GM12878 (cell line): Measurements from ENCODE around the gene PGAM2. TPM values are rescaled to one million over a fixed set of nuclear protein-coding genes. Genes with fewer than 3 reads are reported as not detected.
A peak's percentile ranks its signal among the peaks of the same experiment; 100 is the strongest.

ENCODE experiments used
- BHLHE40 ChIP-seq, 2 experiments: fragments of 450-650 bp in 1 of 2; IDR thresholded peaks; 2 replicates each; pipeline ENCODE4 v1.6.1; 2011 to 2017; ENCODE audit warnings: low read depth in 2 of 2, borderline replicate concordance in 1 of 2, improper control_type of control experiment in 1 of 2, low read length in 1 of 2, mild to moderate bottlenecking in 1 of 2
- CHD2 ChIP-seq: IDR thresholded peaks from 2 replicates; pipeline ENCODE4 v1.6.1; 2011; ENCODE audit warnings: low read depth, low read length, improper control_type of control experiment, borderline replicate concordance
- EGR1 ChIP-seq, 2 experiments: IDR thresholded peaks; 1 replicate in 1 of 2; 2 replicates in 1 of 2; pipeline ENCODE4 v1.6.1; 2011 to 2012; ENCODE audit warnings: low read depth in 2 of 2, low read length in 2 of 2, borderline replicate concordance in 1 of 2, mild to moderate bottlenecking in 1 of 2, moderate library complexity in 1 of 2
- GABPA ChIP-seq: IDR thresholded peaks from 2 replicates; pipeline ENCODE4 v1.6.1; 2014; ENCODE audit warnings: antibody characterized with exemption, low read depth, mild to moderate bottlenecking, inconsistent platforms
- HCFC1 ChIP-seq: fragments of 150-350 bp; IDR thresholded peaks from 2 replicates; pipeline ENCODE4 v1.6.1; 2014; ENCODE audit warnings: low read length
- NBN ChIP-seq: fragments of 450-650 bp; IDR thresholded peaks from 2 replicates; pipeline ENCODE4 v1.6.1; 2016
- NRF1 ChIP-seq: conservative IDR thresholded peaks from 2 replicates; pipeline ENCODE4 v1.6.1; 2011; ENCODE audit warnings: mild to moderate bottlenecking, low read depth, low read length, improper control_type of control experiment
- PAX5 ChIP-seq: IDR thresholded peaks from 2 replicates; pipeline ENCODE4 v1.6.1; 2011; ENCODE audit warnings: low read depth, low read length, borderline replicate concordance
- RELA ChIP-seq: fragments of 450-650 bp; IDR thresholded peaks from 2 replicates; pipeline ENCODE4 v1.8.0; 2014; ENCODE audit warnings: borderline replicate concordance; ENCODE audit not compliant: partially characterized antibody
- SMAD5 ChIP-seq: IDR thresholded peaks from 2 replicates; pipeline ENCODE4 v1.6.1; 2016; ENCODE audit warnings: antibody characterized with exemption, low read depth
- SMARCA5 ChIP-seq: fragments of 450-650 bp; IDR thresholded peaks from 2 replicates; pipeline ENCODE4 v1.6.1; 2017; ENCODE audit warnings: mild to moderate bottlenecking
- TCF7 ChIP-seq: IDR thresholded peaks from 2 replicates; pipeline ENCODE4 v1.6.1; 2014; ENCODE audit warnings: antibody characterized with exemption, borderline replicate concordance
- YY1 ChIP-seq: IDR thresholded peaks from 2 replicates; pipeline ENCODE4 v1.6.1; 2011; ENCODE audit warnings: low read depth, mild to moderate bottlenecking, low read length
- polyA plus RNA-seq, 11 experiments: library from polyadenylated mRNA; depleted of rRNA in 4 of 11; unstranded in 6 of 11; stranded (reverse) in 5 of 11; fragments of >200 nt; fragmentation: Nextera tagmentation in 4 of 11; fragmentation: Illumina TruSeq in 1 of 11; extraction: Ambion mirVana in 4 of 11; extraction: Trizol in 1 of 11; gene quantifications; 1 replicate in 1 of 11; 2 replicates in 10 of 11; pipeline versions ENCODE4 v1.2.1 to v1.2.3, GENCODE V29; 2011 to 2016; ENCODE audit warnings: inconsistent platforms in 2 of 11, missing spikeins in 2 of 11, low read depth in 1 of 11
- total RNA-seq, 4 experiments: library from RNA; depleted of rRNA in 3 of 4; stranded (reverse); fragments of >200 nt in 3 of 4; fragmentation: Illumina TruSeq in 1 of 4; extraction: Trizol in 1 of 4; gene quantifications; 2 replicates each; pipeline versions ENCODE4 v1.2.1 to v1.2.3, GENCODE V29; 2013 to 2021
- TF ChIP-seq, protein P1 (sequence below): fragments of 450-650 bp; IDR thresholded peaks from 2 replicates; pipeline ENCODE4 v1.6.1; 2017; ENCODE audit warnings: mild to moderate bottlenecking, moderate library complexity
- TF ChIP-seq, protein P2 (sequence below): IDR thresholded peaks from 2 replicates; pipeline ENCODE4 v1.6.1; 2012; ENCODE audit warnings: low read depth, low read length, improper control_type of control experiment
- TF ChIP-seq, protein P3 (sequence below): fragments of 450-650 bp; conservative IDR thresholded peaks from 2 replicates; pipeline ENCODE4 v1.6.1; 2017; ENCODE audit warnings: mild to moderate bottlenecking, moderate library complexity
- TF ChIP-seq, protein P4 (sequence below), 3 experiments: IDR thresholded peaks in 2 of 3; conservative IDR thresholded peaks in 1 of 3; 2 replicates each; pipeline ENCODE4 v1.5.1; 2011; ENCODE audit warnings: low read depth in 3 of 3, low read length in 3 of 3, mild to moderate bottlenecking in 3 of 3, control low read depth in 2 of 3, moderate library complexity in 2 of 3, inconsistent platforms in 1 of 3, mixed read lengths in 1 of 3; ENCODE audit not compliant: control insufficient read depth in 2 of 3, insufficient read depth in 1 of 3; ENCODE audit errors: extremely low read depth in 1 of 3

PGAM2 gene
- total and polyA plus RNA-seq, 10 of the 15 experiments (the other 5 are each of a cell fraction or from before 2014, with no cell fraction given) = not detected

DNA sequence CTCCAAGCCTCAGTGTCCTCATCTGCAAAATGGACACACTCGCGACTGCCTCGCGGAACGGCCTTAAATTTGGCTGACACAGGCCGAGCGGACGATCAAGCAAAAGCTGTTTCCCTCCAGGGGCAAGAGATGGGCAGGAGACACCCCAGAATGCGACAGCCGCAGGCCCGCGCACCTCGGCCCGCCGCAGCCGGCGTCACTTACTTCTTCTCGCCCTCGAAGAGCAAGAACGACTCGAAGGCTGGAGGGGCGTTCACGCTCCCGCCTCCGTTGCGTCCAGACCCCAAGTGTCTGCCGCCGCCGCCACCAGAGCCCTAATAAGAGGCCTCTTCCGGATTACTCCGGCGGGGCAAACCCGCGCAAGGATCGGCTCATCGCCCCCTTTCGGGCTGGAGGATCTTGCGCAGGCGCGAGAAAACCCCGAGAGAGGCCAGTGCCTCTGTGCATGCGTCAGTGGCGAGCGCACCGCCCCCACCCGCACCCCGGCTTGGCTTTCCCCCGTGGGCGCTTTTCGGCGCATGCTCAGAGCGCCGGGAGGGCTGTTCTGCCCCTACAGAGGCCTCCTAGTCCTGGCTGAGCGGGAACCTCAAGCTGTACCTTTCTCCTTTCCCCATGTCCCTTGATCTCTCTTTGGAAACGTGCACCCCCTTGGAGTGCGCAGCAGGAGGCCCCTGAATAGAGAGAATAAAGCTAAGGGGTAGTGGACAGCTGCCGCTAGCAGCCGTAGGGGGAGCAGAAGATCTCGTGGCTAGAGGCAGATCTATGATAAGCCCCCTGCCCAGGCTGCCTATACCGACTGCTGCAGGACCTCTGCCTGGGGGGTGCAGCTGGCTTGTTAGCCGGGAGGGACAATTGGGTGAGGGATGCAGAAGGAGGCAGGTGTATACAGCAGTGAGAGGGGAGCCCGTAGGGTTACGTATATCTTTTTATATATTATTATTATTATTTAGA is 46.2 kb downstream of the PGAM2 start (continued):
- TF ChIP-seq TCF7 = peak; percentile 17; the same call in 1 of the 2 replicates
- TF ChIP-seq, protein P1, sequence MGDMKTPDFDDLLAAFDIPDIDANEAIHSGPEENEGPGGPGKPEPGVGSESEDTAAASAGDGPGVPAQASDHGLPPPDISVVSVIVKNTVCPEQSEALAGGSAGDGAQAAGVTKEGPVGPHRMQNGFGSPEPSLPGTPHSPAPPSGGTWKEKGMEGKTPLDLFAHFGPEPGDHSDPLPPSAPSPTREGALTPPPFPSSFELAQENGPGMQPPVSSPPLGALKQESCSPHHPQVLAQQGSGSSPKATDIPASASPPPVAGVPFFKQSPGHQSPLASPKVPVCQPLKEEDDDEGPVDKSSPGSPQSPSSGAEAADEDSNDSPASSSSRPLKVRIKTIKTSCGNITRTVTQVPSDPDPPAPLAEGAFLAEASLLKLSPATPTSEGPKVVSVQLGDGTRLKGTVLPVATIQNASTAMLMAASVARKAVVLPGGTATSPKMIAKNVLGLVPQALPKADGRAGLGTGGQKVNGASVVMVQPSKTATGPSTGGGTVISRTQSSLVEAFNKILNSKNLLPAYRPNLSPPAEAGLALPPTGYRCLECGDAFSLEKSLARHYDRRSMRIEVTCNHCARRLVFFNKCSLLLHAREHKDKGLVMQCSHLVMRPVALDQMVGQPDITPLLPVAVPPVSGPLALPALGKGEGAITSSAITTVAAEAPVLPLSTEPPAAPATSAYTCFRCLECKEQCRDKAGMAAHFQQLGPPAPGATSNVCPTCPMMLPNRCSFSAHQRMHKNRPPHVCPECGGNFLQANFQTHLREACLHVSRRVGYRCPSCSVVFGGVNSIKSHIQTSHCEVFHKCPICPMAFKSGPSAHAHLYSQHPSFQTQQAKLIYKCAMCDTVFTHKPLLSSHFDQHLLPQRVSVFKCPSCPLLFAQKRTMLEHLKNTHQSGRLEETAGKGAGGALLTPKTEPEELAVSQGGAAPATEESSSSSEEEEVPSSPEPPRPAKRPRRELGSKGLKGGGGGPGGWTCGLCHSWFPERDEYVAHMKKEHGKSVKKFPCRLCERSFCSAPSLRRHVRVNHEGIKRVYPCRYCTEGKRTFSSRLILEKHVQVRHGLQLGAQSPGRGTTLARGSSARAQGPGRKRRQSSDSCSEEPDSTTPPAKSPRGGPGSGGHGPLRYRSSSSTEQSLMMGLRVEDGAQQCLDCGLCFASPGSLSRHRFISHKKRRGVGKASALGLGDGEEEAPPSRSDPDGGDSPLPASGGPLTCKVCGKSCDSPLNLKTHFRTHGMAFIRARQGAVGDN = peak; percentile 53
- TF ChIP-seq NRF1 = peak; percentile 61
- TF ChIP-seq BHLHE40 (IDR thresholded peaks at IDR 0.05; ENCODE audit: borderline replicate concordance in 1 of 2, low read depth in 2 of 2, low read length in 1 of 2) = peak in 1 of 2 experiments; percentile 72; a peak in 2 of 4 replicates
- TF ChIP-seq HCFC1 = peak; percentile 71
- TF ChIP-seq, protein P2, sequence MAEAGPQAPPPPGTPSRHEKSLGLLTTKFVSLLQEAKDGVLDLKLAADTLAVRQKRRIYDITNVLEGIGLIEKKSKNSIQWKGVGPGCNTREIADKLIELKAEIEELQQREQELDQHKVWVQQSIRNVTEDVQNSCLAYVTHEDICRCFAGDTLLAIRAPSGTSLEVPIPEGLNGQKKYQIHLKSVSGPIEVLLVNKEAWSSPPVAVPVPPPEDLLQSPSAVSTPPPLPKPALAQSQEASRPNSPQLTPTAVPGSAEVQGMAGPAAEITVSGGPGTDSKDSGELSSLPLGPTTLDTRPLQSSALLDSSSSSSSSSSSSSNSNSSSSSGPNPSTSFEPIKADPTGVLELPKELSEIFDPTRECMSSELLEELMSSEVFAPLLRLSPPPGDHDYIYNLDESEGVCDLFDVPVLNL = 0 out of 2 replicates have a peak, but pooled peaks have one; percentile 8
- TF ChIP-seq CHD2 = 0 out of 2 replicates have a peak, but pooled peaks have one; percentile 48
- peak; percentile 86 for TF ChIP-seq GABPA
- TF ChIP-seq NBN = peak; percentile 87
- peak in 1 of 2 experiments; percentile 80; a peak in 2 of 3 replicates for TF ChIP-seq EGR1 (IDR thresholded peaks at IDR 0.05; ENCODE audit: borderline replicate concordance in 1 of 2, low read depth in 2 of 2, low read length in 2 of 2)
- TF ChIP-seq, protein P3, sequence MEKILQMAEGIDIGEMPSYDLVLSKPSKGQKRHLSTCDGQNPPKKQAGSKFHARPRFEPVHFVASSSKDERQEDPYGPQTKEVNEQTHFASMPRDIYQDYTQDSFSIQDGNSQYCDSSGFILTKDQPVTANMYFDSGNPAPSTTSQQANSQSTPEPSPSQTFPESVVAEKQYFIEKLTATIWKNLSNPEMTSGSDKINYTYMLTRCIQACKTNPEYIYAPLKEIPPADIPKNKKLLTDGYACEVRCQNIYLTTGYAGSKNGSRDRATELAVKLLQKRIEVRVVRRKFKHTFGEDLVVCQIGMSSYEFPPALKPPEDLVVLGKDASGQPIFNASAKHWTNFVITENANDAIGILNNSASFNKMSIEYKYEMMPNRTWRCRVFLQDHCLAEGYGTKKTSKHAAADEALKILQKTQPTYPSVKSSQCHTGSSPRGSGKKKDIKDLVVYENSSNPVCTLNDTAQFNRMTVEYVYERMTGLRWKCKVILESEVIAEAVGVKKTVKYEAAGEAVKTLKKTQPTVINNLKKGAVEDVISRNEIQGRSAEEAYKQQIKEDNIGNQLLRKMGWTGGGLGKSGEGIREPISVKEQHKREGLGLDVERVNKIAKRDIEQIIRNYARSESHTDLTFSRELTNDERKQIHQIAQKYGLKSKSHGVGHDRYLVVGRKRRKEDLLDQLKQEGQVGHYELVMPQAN = peak; percentile 82
- peak; percentile 43; the same call in 1 of the 2 replicates for TF ChIP-seq SMARCA5
- TF ChIP-seq RELA = peak; percentile 59
- TF ChIP-seq SMAD5 = peak; percentile 63; the same call in 1 of the 2 replicates
- TF ChIP-seq, protein P4, sequence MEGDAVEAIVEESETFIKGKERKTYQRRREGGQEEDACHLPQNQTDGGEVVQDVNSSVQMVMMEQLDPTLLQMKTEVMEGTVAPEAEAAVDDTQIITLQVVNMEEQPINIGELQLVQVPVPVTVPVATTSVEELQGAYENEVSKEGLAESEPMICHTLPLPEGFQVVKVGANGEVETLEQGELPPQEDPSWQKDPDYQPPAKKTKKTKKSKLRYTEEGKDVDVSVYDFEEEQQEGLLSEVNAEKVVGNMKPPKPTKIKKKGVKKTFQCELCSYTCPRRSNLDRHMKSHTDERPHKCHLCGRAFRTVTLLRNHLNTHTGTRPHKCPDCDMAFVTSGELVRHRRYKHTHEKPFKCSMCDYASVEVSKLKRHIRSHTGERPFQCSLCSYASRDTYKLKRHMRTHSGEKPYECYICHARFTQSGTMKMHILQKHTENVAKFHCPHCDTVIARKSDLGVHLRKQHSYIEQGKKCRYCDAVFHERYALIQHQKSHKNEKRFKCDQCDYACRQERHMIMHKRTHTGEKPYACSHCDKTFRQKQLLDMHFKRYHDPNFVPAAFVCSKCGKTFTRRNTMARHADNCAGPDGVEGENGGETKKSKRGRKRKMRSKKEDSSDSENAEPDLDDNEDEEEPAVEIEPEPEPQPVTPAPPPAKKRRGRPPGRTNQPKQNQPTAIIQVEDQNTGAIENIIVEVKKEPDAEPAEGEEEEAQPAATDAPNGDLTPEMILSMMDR (IDR thresholded peaks at IDR 0.05 in 2 of 3, conservative IDR thresholded peaks at IDR 0.05 in 1 of 3; ENCODE audit: control insufficient read depth in 2 of 3, extremely low read depth in 1 of 3, insufficient read depth in 1 of 3, low read depth in 3 of 3, low read length in 3 of 3) = peak; percentile 63 to 75 (median 64)
- 0 out of 2 replicates have a peak, but pooled peaks have one; percentile 23 for TF ChIP-seq PAX5
- peak; percentile 62; the same call in 1 of the 2 replicates for TF ChIP-seq YY1
